Astrocyte (in vitro differentiated cells and primary cell): Measurements from ENCODE around the gene MRPL55. TPM values are rescaled to one million over a fixed set of nuclear protein-coding genes. Genes with fewer than 3 reads are reported as not detected.

Experiments used
- DNase-seq: peaks from one replicate; pipeline ENCODE4 v3.0.0-alpha.2; 2010; ENCODE audit warnings: low read depth
- FAIRE-seq: peaks from 2 replicates; lab custom pipeline; 2011; peaks lifted over from hg19 to GRCh38; lab: Jason Lieb, UNC
- H2AFZ ChIP-seq: 2 replicates; pipeline ENCODE4 v1.6.0; 2012; ENCODE audit warnings: low read depth, low read length, inconsistent platforms
- H3K27ac ChIP-seq: 2 replicates; pipeline ENCODE4 v1.5.1; 2011; ENCODE audit warnings: low read depth, low read length, inconsistent platforms
- H3K27me3 ChIP-seq: 2 replicates; pipeline ENCODE4 v1.6.0; 2011; ENCODE audit warnings: low read length, inconsistent platforms; ENCODE audit not compliant: insufficient read depth
- H3K36me3 ChIP-seq: 2 replicates; pipeline ENCODE4 v1.5.1; 2011; ENCODE audit warnings: low read length, inconsistent platforms; ENCODE audit not compliant: insufficient read depth
- H3K4me1 ChIP-seq: 2 replicates; pipeline ENCODE4 v1.5.1; 2011; ENCODE audit warnings: low read length, inconsistent platforms; ENCODE audit not compliant: insufficient read depth
- H3K4me2 ChIP-seq: 2 replicates; pipeline ENCODE4 v1.6.0; 2012; ENCODE audit warnings: low read length, inconsistent platforms
- H3K4me3 ChIP-seq: 2 replicates; pipeline ENCODE4 v1.5.1; 2011; ENCODE audit warnings: low read depth, mild to moderate bottlenecking, low read length, inconsistent platforms; ENCODE audit not compliant: insufficient read depth
- H3K79me2 ChIP-seq: 2 replicates; pipeline ENCODE4 v1.6.0; 2012; ENCODE audit warnings: mild to moderate bottlenecking, low read length, inconsistent platforms; ENCODE audit not compliant: insufficient read depth
- H3K9ac ChIP-seq: 2 replicates; pipeline ENCODE4 v1.6.0; 2012; ENCODE audit warnings: mild to moderate bottlenecking, low read length, inconsistent platforms
- H3K9me3 ChIP-seq: 2 replicates; pipeline ENCODE4 v1.5.1; 2012; ENCODE audit warnings: low read depth, mild to moderate bottlenecking, low read length, inconsistent platforms; ENCODE audit not compliant: insufficient read depth
- H4K20me1 ChIP-seq: 2 replicates; pipeline ENCODE4 v1.6.0; 2012; ENCODE audit warnings: low read length, inconsistent platforms; ENCODE audit not compliant: insufficient read depth
- H3K27ac Mint-ChIP-seq: one replicate; pipeline ENCODE4 v1.8.0; 2021; ENCODE audit warnings: mild to moderate bottlenecking, mixed read lengths; ENCODE audit not compliant: unreplicated experiment
- H3K27me3 Mint-ChIP-seq: one replicate; pipeline ENCODE4 v1.8.0; 2021; ENCODE audit warnings: low read depth, mixed read lengths; ENCODE audit not compliant: unreplicated experiment
- H3K36me3 Mint-ChIP-seq: one replicate; pipeline ENCODE4 v1.8.0; 2021; ENCODE audit warnings: low read depth, mixed read lengths; ENCODE audit not compliant: unreplicated experiment
- H3K4me1 Mint-ChIP-seq: one replicate; pipeline ENCODE4 v1.8.0; 2021; ENCODE audit warnings: low read depth, mixed read lengths; ENCODE audit not compliant: unreplicated experiment
- H3K4me3 Mint-ChIP-seq: one replicate; pipeline ENCODE4 v1.8.0; 2021; ENCODE audit warnings: mild to moderate bottlenecking, moderate library complexity, mixed read lengths; ENCODE audit not compliant: unreplicated experiment
- H3K9me3 Mint-ChIP-seq: one replicate; pipeline ENCODE4 v1.8.0; 2021; ENCODE audit warnings: mild to moderate bottlenecking, mixed read lengths; ENCODE audit not compliant: unreplicated experiment
- EZH2 ChIP-seq: IDR thresholded peaks from 2 replicates; pipeline ENCODE4 v1.6.1; 2012; ENCODE audit warnings: mild to moderate bottlenecking, low read length, inconsistent platforms; ENCODE audit not compliant: insufficient read depth
- total RNA-seq: library from RNA; stranded (reverse); gene quantifications from 2 replicates; pipeline ENCODE4 v1.2.1, GENCODE V29; 2021
- TF ChIP-seq, protein P1 (sequence below): IDR thresholded peaks from 2 replicates; pipeline ENCODE4 v1.5.1; 2011; ENCODE audit warnings: low read depth, mild to moderate bottlenecking, inconsistent platforms, low read length, moderate library complexity; ENCODE audit not compliant: insufficient read depth

The MRPL55 gene
- total RNA-seq, 1 donor from 2014 or later, result 50.8 TPM

DNA sequence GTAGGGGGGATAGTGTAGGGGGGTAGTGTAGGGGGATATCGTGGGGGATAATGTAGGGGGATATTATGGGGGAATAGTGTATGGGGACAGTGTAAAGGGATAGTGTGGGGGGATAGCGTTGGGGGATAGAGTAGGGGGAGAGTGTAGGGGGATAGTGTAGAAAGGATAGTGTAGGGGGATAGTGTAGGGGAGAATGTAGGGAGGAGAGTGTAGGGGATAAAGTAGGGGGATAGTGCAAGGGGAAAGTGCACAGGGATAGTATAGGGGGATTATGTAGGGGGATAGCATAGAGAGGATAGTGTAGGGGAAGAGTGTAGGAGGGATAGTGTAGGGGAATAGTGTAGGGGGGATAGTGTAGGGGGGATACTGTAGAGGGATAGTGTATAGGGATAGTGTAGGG is 38.9 kb downstream of the MRPL55 start:
- TF ChIP-seq, protein P1, sequence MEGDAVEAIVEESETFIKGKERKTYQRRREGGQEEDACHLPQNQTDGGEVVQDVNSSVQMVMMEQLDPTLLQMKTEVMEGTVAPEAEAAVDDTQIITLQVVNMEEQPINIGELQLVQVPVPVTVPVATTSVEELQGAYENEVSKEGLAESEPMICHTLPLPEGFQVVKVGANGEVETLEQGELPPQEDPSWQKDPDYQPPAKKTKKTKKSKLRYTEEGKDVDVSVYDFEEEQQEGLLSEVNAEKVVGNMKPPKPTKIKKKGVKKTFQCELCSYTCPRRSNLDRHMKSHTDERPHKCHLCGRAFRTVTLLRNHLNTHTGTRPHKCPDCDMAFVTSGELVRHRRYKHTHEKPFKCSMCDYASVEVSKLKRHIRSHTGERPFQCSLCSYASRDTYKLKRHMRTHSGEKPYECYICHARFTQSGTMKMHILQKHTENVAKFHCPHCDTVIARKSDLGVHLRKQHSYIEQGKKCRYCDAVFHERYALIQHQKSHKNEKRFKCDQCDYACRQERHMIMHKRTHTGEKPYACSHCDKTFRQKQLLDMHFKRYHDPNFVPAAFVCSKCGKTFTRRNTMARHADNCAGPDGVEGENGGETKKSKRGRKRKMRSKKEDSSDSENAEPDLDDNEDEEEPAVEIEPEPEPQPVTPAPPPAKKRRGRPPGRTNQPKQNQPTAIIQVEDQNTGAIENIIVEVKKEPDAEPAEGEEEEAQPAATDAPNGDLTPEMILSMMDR, result no peak
- TF ChIP-seq EZH2, result no peak
- H3K4me1 ChIP-seq, result no peaks in the 10 kb centered on the region
- H3K4me3 ChIP-seq, result no peak overlapping the region
- H2AFZ ChIP-seq, result no peak overlapping the region
- H3K79me2 ChIP-seq, result no peaks in the 10 kb centered on the region
- Mint-ChIP-seq H3K36me3 (no peaks in the 10 kb centered on the region), H3K27me3 (peaks cover 39% of the 10 kb centered on the region), H3K27ac (no peak overlapping the region), H3K4me3 (no peak overlapping the region), H3K4me1 (no peaks in the 10 kb centered on the region), H3K9me3 (no peaks in the 10 kb centered on the region)
- peaks cover 7% of the 10 kb centered on the region for H4K20me1 ChIP-seq
- no peaks in the 10 kb centered on the region for H3K36me3 ChIP-seq
- H3K4me2 ChIP-seq, result no peak overlapping the region
- no peak for DNase-seq
- no peaks in the 10 kb centered on the region for H3K9me3 ChIP-seq
- H3K27ac ChIP-seq, result no peak overlapping the region
- H3K27me3 ChIP-seq, result peaks cover 5% of the 10 kb centered on the region
- no peak for FAIRE-seq
- H3K9ac ChIP-seq, result no peak overlapping the region

DNA sequence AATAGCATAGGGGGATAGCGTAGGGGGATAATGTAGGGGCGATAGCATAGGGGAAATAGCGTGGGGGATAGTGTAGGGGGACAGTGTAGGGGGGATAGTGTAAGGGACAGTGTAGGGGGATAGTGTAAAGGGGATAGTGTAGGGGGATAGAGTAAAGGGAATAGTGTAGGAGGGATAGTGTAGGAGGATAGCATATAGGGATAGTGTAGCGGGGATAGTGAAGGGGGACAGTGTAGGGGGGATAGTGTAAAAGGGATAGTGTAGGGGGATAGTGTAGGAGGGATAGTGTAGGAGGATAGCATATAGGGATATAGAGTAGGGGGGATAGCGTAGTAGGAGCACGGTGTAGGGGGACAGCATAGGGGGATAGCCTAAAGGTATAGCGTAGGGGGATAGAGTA is 40.7 kb downstream of the MRPL55 start:
- H3K27ac Mint-ChIP-seq, result no peak overlapping the region
- H3K36me3 ChIP-seq, result no peaks in the 10 kb centered on the region
- H3K4me3 Mint-ChIP-seq, result no peak overlapping the region
- peaks cover 33% of the 10 kb centered on the region for H3K27me3 Mint-ChIP-seq
- H3K9me3 Mint-ChIP-seq, result no peaks in the 10 kb centered on the region
- no peaks in the 10 kb centered on the region for H3K79me2 ChIP-seq
- no peaks in the 10 kb centered on the region for H4K20me1 ChIP-seq
- DNase-seq (no peak), FAIRE-seq (no peak)
- no peak overlapping the region for H3K9ac ChIP-seq
- peaks cover 5% of the 10 kb centered on the region for H3K27me3 ChIP-seq
- H3K27ac ChIP-seq, result no peak overlapping the region
- H3K9me3 ChIP-seq, result no peaks in the 10 kb centered on the region
- H3K4me1 Mint-ChIP-seq, result no peaks in the 10 kb centered on the region
- H2AFZ ChIP-seq, result no peak overlapping the region
- TF ChIP-seq EZH2, result no peak
- TF ChIP-seq, protein P1, result no peak
- H3K4me2 ChIP-seq, result no peak overlapping the region
- H3K36me3 Mint-ChIP-seq, result no peaks in the 10 kb centered on the region
- no peak overlapping the region for H3K4me3 ChIP-seq
- H3K4me1 ChIP-seq, result no peaks in the 10 kb centered on the region

- H3K4me1 ChIP-seq, result no peaks in the 10 kb centered on the region
- no peaks in the 10 kb centered on the region for H3K79me2 ChIP-seq
- H3K36me3 ChIP-seq, result no peaks in the 10 kb centered on the region
- H3K9me3 Mint-ChIP-seq, result no peaks in the 10 kb centered on the region
- no peak overlapping the region for H3K4me3 ChIP-seq
- no peak overlapping the region for H3K4me3 Mint-ChIP-seq
- H3K27ac ChIP-seq, result no peak overlapping the region
- no peaks in the 10 kb centered on the region for H3K9me3 ChIP-seq
- no peak overlapping the region for H3K27ac Mint-ChIP-seq
- no peak for TF ChIP-seq EZH2
- TF ChIP-seq, protein P1, result no peak
- H4K20me1 ChIP-seq, result no peaks in the 10 kb centered on the region
- no peak overlapping the region for H3K4me2 ChIP-seq
- H2AFZ ChIP-seq, result no peak overlapping the region
- no peak for DNase-seq
- no peak for FAIRE-seq
- no peaks in the 10 kb centered on the region for H3K36me3 Mint-ChIP-seq
- H3K27me3 Mint-ChIP-seq, result peaks cover 26% of the 10 kb centered on the region
- no peaks in the 10 kb centered on the region for H3K4me1 Mint-ChIP-seq
- peaks cover 5% of the 10 kb centered on the region for H3K27me3 ChIP-seq
- no peak overlapping the region for H3K9ac ChIP-seq
These were observed 42.0 kb downstream of the MRPL55 start for GRCh38 chr1:228066891-228067654.
